Testis (tissue), 2 donors: Measurements from ENCODE around the gene PCDHA2.

Source experiments
- CTCF ChIP-seq, 3 experiments: fragments of 450-650 bp in 2 of 3; fragments of 200-600 bp in 1 of 3; sonication (generic) in 1 of 3; IDR thresholded peaks; one replicate each; pipeline ENCODE4 v1.5.1; 2016 to 2019; ENCODE audit warnings: antibody characterized with exemption in 3 of 3, mild to moderate bottlenecking in 2 of 3, moderate library complexity in 1 of 3
- POLR2A ChIP-seq: fragments of 450-650 bp; IDR thresholded peaks from one replicate; pipeline ENCODE4 v1.6.1; 2017; ENCODE audit warnings: antibody characterized with exemption, mild to moderate bottlenecking, moderate library complexity

- TF ChIP-seq POLR2A (no peak), CTCF (IDR thresholded peaks at IDR 0.05) (peak in 1 of 3 experiments; percentile 5)
Observed at GRCh38 chr5:140833993-140834392, 39.3 kb downstream of the PCDHA2 start, which contains the start of gene PCDHA7.
